HG02798 (cell line): ENCODE measurements around the gene NEIL3.
"Not testable (repeated sequence)": the region's sequence is repeated elsewhere in the genome, so short reads cannot be mapped to it uniquely, and the experiment has no call there.

Experiments used
- ATAC-seq: cut with Tn5 transposase; IDR thresholded peaks from one replicate; pipeline ENCODE4 v1.9.1; 2021; ENCODE audit warnings: mild to moderate bottlenecking; ENCODE audit not compliant: unreplicated experiment, poor library complexity

NEIL3 gene

GRCh38 chr4:177297785-177298391 lies 11.8 kb upstream of the NEIL3 start:
- no peak for ATAC-seq

DNA sequence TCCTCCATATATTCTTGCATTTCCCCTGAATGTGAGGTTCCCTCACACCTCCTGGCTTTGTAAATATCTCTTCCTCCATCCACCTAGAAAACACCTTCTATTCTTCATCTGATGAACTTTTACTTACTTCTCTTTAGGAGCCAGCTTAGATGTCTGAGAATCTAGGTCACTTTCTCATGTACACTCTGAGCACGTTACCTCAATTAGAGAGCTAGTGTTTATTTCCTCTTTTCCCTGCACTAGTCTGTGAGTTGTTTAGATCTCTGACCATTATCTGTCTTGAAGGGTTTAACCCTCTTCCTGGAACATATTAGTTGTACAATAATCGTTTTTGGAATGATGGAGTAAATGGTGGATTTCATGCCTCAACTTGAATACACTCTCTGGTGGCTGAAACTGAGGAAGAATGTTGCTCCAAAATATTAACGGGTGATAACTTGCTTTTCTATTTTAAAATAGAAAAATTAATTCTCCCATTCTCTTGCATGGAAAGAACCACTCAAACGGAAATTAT lies 8.5 kb upstream of the NEIL3 start:
- peak; percentile 35 for ATAC-seq

DNA sequence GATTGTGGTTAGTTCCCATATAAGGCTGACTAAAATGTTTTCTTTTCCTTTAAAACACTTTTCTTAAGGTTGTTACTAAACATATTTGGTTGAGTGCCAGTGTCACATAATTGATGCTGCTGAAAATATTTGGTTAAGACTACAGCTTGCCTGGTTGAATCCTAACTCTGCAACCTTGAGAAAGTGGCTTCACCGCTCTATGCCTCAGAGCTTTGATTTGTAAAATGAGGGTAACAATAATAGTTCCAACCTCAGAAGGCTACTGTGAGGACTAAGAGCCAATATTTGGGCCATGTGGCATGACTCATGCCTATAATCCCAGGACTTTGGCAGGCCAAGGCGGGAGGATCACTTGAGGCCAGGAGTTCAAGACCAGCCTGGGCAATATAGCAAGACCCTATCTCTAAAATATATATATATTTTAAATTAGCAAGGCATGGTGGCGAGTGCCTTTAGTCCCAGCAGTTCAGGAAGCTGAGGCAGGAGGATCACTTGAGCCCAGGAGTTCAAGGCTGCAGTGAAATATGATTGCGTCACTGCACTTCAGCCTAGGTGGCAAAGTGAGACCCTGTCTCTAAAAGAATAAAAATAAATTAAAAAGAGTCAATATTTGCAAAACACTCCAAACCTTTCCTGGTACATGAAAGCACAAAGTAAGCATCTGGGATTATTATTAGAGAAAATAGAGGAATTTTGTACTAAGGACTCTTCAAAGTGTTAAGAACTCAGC lies 7.1 kb upstream of the NEIL3 start:
- no peak for ATAC-seq

GRCh38 chr4:177304094-177304493 lies 5.6 kb upstream of the NEIL3 start:
- no peak for ATAC-seq

GRCh38 chr4:177304864-177305263 lies 4.8 kb upstream of the NEIL3 start:
- ATAC-seq, result not testable (repeated sequence)

DNA sequence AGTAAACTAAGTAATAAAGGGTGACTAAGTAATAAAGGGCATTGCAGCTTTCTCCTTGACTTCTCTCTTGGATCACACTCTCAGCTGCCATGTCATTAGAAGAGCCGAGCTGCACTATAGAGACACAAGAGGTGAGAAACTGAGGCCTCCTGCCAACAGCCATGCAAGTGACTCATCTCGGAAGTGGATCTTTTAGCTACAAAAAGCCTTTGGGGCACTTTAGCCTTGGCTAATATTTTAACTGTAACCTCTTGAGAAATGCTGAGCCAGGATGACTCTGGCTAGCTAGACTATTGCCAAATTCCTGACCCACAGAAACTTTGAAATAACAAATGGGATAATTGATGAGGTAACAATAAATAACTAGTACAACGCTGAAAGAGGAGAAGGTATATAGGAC lies 1.5 kb upstream of the NEIL3 start:
- no peak for ATAC-seq

- no peak for ATAC-seq
These were observed 690 bp upstream of the NEIL3 start for GRCh38 chr4:177308847-177309521.

- ATAC-seq, result no peak
These were observed 1.9 kb downstream of the NEIL3 start for GRCh38 chr4:177311589-177311988.

DNA sequence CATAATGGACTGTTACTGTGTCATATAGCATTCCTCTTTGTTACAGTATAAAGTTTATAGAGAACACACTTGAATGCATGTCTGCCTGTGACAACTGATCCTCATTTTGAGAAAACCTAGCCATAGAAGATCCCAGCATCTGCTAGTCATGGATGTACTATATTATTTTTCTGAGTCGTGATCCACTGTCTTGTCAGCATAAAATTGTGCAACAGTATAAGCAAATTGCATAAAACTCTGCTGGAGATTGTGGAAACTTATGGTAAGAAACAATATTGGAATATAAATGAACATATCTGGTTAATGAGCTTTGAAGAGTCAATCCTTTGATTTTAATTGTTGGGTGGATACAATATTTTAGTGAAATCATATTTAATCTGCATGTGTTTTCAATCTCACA lies 3.6 kb downstream of the NEIL3 start:
- no peak for ATAC-seq

DNA sequence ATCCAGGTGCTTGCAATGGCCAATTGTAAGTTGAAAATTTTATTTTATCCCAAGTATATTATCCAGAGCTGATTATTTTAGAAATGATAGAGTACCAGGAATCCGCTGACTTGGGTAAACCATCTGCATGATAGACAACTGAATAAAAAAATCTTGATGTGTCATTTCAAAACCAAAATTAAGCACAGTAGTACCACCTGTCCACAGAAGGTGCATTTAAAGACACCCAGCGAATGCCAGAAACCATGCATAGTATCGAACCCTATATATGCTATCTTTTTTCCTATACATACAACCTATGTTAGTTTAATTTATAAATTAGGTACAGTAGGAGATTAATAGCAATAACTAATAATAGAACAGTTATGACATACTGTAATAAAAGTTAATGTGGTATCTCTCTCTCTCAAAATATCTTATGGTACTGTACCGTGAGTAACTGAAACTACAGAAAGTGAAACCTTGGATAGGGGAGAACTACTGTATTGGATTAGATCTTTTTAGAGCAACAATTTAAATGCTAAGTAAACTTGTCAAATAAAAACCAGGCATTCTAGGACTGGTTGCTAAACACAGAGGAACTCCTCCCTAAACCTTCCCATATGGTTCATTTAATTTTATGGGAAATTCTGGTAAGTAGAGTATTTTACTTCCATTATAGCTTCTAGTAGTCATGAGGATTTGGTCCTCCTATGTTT lies 6.2 kb downstream of the NEIL3 start:
- peak; percentile 43 for ATAC-seq

GRCh38 chr4:177320721-177321120 lies 11.0 kb downstream of the NEIL3 start:
- no peak for ATAC-seq

- no peak for ATAC-seq
These were observed 12.0 kb downstream of the NEIL3 start for GRCh38 chr4:177321647-177322046.

DNA sequence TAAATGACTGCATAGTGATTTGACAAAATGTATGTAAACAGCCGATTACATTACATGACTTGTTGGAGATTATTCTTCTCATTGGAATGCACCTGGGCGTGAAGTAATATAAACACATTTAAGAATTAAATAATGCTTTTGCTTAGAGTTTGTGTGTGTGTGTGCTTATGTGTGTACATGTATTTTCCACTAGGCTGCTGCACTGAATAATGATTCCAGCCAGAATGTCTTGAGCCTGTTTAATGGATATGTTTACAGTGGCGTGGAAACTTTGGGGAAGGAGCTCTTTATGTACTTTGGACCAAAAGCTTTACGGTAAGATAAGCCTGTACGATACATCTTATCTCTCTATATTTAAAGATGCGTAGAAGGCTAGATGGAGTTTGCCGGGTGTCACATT lies 12.6 kb downstream of the NEIL3 start:
- ATAC-seq, result no peak

- no peak for ATAC-seq
These were observed 13.2 kb downstream of the NEIL3 start for GRCh38 chr4:177322881-177323280.

DNA sequence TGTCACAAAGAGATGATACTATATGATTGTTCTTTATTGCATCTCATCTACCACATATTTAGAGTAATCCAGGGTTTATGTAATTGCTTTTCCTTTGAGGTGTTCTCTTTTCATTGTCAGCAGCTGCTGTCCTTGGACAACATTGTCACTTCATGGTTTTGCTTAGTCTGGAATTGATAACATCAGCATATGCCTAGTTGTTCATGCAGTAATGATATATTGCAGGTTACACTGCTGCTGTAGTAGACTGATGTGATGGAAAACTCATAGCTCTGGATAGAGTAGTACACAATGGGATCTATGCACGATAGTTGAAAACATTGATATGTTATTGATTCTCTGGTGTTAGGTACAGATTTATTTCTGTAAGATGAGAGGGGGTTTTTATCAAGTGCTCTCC lies 13.7 kb downstream of the NEIL3 start:
- ATAC-seq, result no peak

DNA sequence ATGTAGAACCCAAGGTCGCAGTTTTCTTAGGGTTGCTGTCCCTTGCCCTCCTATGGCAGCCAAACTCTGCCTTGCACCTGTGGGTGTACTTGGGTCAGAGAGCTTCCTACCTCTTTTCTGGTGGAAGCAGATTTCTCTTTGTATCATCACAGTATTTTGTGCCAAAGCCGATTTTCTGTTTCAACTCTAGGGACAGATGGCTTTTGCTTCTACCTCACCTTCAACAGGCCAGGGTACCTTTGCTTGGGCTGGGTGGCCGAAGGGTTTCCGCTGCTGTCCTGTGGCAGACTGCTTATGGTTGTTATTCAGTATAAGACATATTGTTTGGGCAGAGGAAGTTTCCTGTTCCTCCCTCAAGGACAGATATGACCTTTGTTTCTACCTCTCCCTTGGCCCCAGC lies 22.4 kb downstream of the NEIL3 start:
- ATAC-seq, result no peak

DNA sequence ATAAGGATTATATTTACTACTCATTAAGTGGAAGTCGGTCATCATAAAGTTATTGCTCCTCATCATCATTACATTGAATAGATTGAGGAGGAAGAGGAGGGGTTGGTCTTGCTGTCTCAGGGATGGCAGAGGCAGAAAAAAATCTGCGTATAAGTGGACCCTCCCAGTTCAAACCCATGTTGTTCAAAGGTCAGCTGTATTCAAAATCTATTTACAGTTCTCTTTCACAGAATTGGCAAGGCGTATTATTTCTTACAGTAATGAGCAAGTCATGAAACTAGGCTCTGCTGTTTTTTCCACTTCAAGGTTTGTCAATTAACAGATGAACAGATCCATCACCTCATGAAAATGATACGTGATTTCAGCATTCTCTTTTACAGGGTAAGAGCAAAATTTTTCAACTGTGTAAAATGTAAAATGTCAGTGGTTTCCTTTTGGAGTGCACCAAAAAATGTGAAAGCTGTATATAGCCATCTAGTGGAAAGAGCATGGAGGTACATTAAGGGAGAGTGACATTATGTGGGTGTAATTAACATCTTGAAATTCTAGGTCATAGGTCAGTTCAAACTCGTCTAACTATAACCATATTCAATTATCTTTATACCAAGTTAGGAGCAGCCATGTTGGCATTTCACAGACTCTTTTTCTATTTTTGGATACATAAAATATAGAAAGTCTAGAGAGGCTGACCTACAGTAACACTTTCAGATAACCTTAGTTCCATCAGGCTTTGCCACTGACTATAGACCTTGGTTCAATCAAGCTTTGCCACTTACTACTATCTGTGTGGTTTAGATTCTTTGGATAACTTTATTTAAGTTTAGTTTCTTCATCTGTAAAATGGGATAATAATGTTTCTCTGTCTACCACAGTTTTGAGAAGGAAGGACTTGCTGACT lies 30.1 kb downstream of the NEIL3 start:
- peak; percentile 95 for ATAC-seq

GRCh38 chr4:177348348-177348747 lies 38.7 kb downstream of the NEIL3 start:
- no peak for ATAC-seq

- ATAC-seq, result no peak
These were observed 39.5 kb downstream of the NEIL3 start for GRCh38 chr4:177349191-177349590.
